ENCODE data around the gene COL19A1.

DNA sequence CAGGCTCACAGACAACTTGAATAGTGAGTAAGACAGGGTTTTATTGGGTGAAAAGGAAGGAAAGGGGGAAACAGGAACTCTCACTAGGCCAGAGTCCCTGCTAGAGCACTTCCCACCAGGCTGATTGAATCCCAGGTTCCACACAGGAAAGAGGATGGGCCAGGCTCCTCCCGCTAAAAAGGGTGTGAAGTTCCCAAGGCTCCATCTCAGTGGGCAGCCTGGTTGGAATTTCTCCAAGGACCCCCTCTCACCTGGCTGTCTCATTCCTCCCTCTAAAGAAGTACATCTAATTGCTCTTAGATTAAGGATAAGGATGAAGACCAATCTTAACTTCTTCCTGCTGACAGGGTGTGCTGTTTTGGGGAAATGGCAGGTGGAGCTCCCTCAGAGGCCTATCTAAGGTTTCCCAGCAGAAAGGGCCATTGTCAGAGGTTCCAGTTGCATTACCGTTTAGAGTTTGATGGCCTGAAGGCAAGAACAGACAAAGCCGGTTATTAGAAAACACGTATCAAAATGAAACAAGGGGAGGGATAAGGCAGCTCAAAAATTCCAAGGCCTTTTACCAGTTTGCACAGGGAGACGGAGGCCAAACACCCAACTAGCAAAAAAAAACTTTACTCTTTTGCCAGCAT lies 21.5 kb downstream of the COL19A1 start:
- TF ChIP-seq, protein P1, sequence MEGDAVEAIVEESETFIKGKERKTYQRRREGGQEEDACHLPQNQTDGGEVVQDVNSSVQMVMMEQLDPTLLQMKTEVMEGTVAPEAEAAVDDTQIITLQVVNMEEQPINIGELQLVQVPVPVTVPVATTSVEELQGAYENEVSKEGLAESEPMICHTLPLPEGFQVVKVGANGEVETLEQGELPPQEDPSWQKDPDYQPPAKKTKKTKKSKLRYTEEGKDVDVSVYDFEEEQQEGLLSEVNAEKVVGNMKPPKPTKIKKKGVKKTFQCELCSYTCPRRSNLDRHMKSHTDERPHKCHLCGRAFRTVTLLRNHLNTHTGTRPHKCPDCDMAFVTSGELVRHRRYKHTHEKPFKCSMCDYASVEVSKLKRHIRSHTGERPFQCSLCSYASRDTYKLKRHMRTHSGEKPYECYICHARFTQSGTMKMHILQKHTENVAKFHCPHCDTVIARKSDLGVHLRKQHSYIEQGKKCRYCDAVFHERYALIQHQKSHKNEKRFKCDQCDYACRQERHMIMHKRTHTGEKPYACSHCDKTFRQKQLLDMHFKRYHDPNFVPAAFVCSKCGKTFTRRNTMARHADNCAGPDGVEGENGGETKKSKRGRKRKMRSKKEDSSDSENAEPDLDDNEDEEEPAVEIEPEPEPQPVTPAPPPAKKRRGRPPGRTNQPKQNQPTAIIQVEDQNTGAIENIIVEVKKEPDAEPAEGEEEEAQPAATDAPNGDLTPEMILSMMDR (IDR thresholded peaks at IDR 0.05), result no peak
- no peak for TF ChIP-seq POLR2A (IDR thresholded peaks at IDR 0.05)

Measured in vagina (tissue), 2 donors.